Lower leg skin (tissue), 3 donors: ENCODE results near the gene MYH9.

ENCODE experiments used
- CTCF ChIP-seq, 3 donors: fragments of 450-650 bp; IDR thresholded peaks; one replicate each; pipeline ENCODE4 v1.5.1; 2016; ENCODE audit warnings: antibody characterized with exemption in 3 of 3, mild to moderate bottlenecking in 3 of 3, moderate library complexity in 2 of 3
- POLR2A ChIP-seq, 2 donors: fragments of 450-650 bp; IDR thresholded peaks; one replicate each; pipeline ENCODE4 v1.6.1; 2016 to 2017; ENCODE audit warnings: antibody characterized with exemption in 2 of 2, mild to moderate bottlenecking in 1 of 2, moderate library complexity in 1 of 2

- no peak for TF ChIP-seq POLR2A (IDR thresholded peaks at IDR 0.05)
- TF ChIP-seq CTCF (IDR thresholded peaks at IDR 0.05), result no peak
These were observed 99.8 kb downstream of the MYH9 start for GRCh38 chr22:36287881-36288515.
